HEK293 (cell line): ENCODE measurements around the gene CAP2.
"Not testable (repeated sequence)": the region's sequence is repeated elsewhere in the genome, so short reads cannot be mapped to it uniquely, and the experiment has no call there.

Source experiments
- CTCF ChIA-PET: fragments of 350-600 bp; formaldehyde crosslinking; extraction: SDS; loops from one replicate; lab custom pipeline; 2021; ENCODE audit warnings: antibody characterized with exemption; lab: Yijun Ruan, JAX
- POLR2A ChIA-PET: fragments of 300-600 bp; formaldehyde crosslinking; extraction: SDS; loops from one replicate; lab custom pipeline; 2020; ENCODE audit warnings: antibody characterized with exemption, inconsistent platforms; lab: Yijun Ruan, JAX
- H3K27ac ChIP-seq: fragments of 200-500 bp; sonication (Bioruptor generic); 2 replicates; pipeline ENCODE4 v1.5.1; 2014; ENCODE audit warnings: low read depth, low read length, control low read depth, inconsistent platforms; ENCODE audit errors: extremely low read depth
- H3K36me3 ChIP-seq, 2 experiments: fragments of 200-500 bp in 1 of 2; sonication (Bioruptor generic) in 1 of 2; 1 replicate in 1 of 2; 2 replicates in 1 of 2; pipeline ENCODE4 v1.5.1; 2014 to 2017; ENCODE audit warnings: inconsistent platforms in 2 of 2, low read length in 2 of 2; ENCODE audit not compliant: control insufficient read depth in 2 of 2, insufficient read depth in 1 of 2
- H3K4me1 ChIP-seq: fragments of 200-500 bp; sonication (Bioruptor generic); 2 replicates; pipeline ENCODE4 v1.5.1; 2014; ENCODE audit warnings: mild to moderate bottlenecking, low read length, inconsistent platforms; ENCODE audit not compliant: control insufficient read depth, insufficient read depth
- H3K4me3 ChIP-seq: 2 replicates; pipeline ENCODE4 v1.5.1; 2011; ENCODE audit warnings: low read depth, mild to moderate bottlenecking, control low read depth, low read length, moderate library complexity
- H3K9me3 ChIP-seq: fragments of 200-500 bp; sonication (Bioruptor generic); 2 replicates; pipeline ENCODE4 v1.5.1; 2014; ENCODE audit warnings: low read depth, low read length, inconsistent platforms; ENCODE audit not compliant: control insufficient read depth, insufficient read depth
- GFI1B ChIP-seq: fragments of 450-650 bp; formaldehyde crosslinking; IDR thresholded peaks from 2 replicates; pipeline ENCODE4 v1.5.1; 2016; ENCODE audit warnings: missing biosample characterization, missing genetic modification characterization
- HOXD13 ChIP-seq: sonication (generic); formaldehyde crosslinking; IDR thresholded peaks from 2 replicates; pipeline ENCODE4 v1.8.0; 2022; ENCODE audit warnings: missing genetic modification reagents, borderline replicate concordance
- IKZF3 ChIP-seq: fragments of 450-650 bp; IDR thresholded peaks from 2 replicates; pipeline ENCODE4 v1.5.0; 2018; ENCODE audit warnings: missing biosample characterization, mild to moderate bottlenecking, missing genetic modification characterization, moderate library complexity
- OVOL3 ChIP-seq: fragments of 450-650 bp; formaldehyde crosslinking; IDR thresholded peaks from 2 replicates; pipeline ENCODE4 v1.5.1; 2016; ENCODE audit warnings: missing biosample characterization, missing genetic modification characterization
- PBX3 ChIP-seq: sonication (generic); formaldehyde crosslinking; IDR thresholded peaks from 2 replicates; pipeline ENCODE4 v1.8.1; 2022; ENCODE audit warnings: mild to moderate bottlenecking, moderate library complexity, missing genetic modification reagents
- SCRT1 ChIP-seq: fragments of 450-650 bp; formaldehyde crosslinking; IDR thresholded peaks from 2 replicates; pipeline ENCODE4 v1.5.1; 2016; ENCODE audit warnings: missing biosample characterization, missing genetic modification characterization, borderline replicate concordance
- SCRT2 ChIP-seq: fragments of 450-650 bp; formaldehyde crosslinking; IDR thresholded peaks from 2 replicates; pipeline ENCODE4 v1.5.1; 2016; ENCODE audit warnings: missing biosample characterization, missing genetic modification characterization
- ZBTB1 ChIP-seq: fragments of 450-650 bp; formaldehyde crosslinking; IDR thresholded peaks from 2 replicates; pipeline ENCODE4 v1.5.1; 2016; ENCODE audit warnings: missing biosample characterization, missing genetic modification characterization
- ZIC2 ChIP-seq: fragments of 450-650 bp; formaldehyde crosslinking; IDR thresholded peaks from 2 replicates; pipeline ENCODE4 v1.5.1; 2016; ENCODE audit warnings: missing biosample characterization, missing genetic modification characterization
- ZNF146 ChIP-seq: fragments of 450-650 bp; formaldehyde crosslinking; IDR thresholded peaks from 2 replicates; pipeline ENCODE4 v1.5.1; 2016; ENCODE audit warnings: missing biosample characterization, missing genetic modification characterization
- ZNF518A ChIP-seq: fragments of 450-650 bp; formaldehyde crosslinking; conservative IDR thresholded peaks from 2 replicates; pipeline ENCODE4 v1.5.1; 2016; ENCODE audit warnings: low read depth, missing biosample characterization, missing genetic modification characterization
- ZNF596 ChIP-seq: fragments of 450-650 bp; IDR thresholded peaks from 2 replicates; pipeline ENCODE4 v1.5.0; 2018; ENCODE audit warnings: missing biosample characterization, mild to moderate bottlenecking, missing genetic modification characterization, moderate library complexity
- ZNF610 ChIP-seq: fragments of 450-650 bp; formaldehyde crosslinking; IDR thresholded peaks from 2 replicates; pipeline ENCODE4 v1.5.1; 2016; ENCODE audit warnings: missing biosample characterization, missing genetic modification characterization, borderline replicate concordance
- ZNF621 ChIP-seq: fragments of 450-650 bp; formaldehyde crosslinking; IDR thresholded peaks from 2 replicates; pipeline ENCODE4 v1.5.1; 2017; ENCODE audit warnings: missing biosample characterization, missing genetic modification characterization
- ZNF623 ChIP-seq: fragments of 450-650 bp; formaldehyde crosslinking; IDR thresholded peaks from 2 replicates; pipeline ENCODE4 v1.5.1; 2016; ENCODE audit warnings: missing biosample characterization, missing genetic modification characterization
- ZNF768 ChIP-seq: fragments of 450-650 bp; formaldehyde crosslinking; IDR thresholded peaks from 2 replicates; pipeline ENCODE4 v1.5.1; 2018; ENCODE audit warnings: missing biosample characterization, mild to moderate bottlenecking, missing genetic modification characterization
- ZNF830 ChIP-seq: fragments of 450-650 bp; IDR thresholded peaks from 2 replicates; pipeline ENCODE4 v1.5.0; 2018; ENCODE audit warnings: missing biosample characterization, missing genetic modification characterization, low read depth, mild to moderate bottlenecking, moderate library complexity

Gene CAP2

GRCh38 chr6:17396256-17396655, 2.9 kb downstream of the CAP2 start:
- ChIA-PET CTCF (interaction anchor here (0.6 kb wide), 2 partner anchors 31 to 302 kb away, joined by 3 to 4 read pairs; no protein-coding TSS in a partner anchor), POLR2A (no interaction called here)
- Histone ChIP-seq H3K27ac (no peak overlapping the region), H3K4me3 (no peak overlapping the region), H3K4me1 (peaks cover 5% of the 10 kb centered on the region; the same call in 1 of the 2 replicates), H3K9me3 (no peaks in the 10 kb centered on the region; the same call in 1 of the 2 replicates), H3K36me3 (peaks cover 0 to 4% of the 10 kb centered on the region in 2 experiments; a peak in 1 of 3 replicates)
- TF ChIP-seq SCRT2 (no peak), OVOL3 (tag by site-specific recombination) (no peak), ZNF146 (peak; percentile 62), ZNF621 (tag by site-specific recombination) (no peak), ZNF518A (tag by site-specific recombination) (no peak), ZIC2 (no peak)

- ChIA-PET CTCF (no interaction called here), POLR2A (no interaction called here)
- peaks cover 0 to 4% of the 10 kb centered on the region in 2 experiments; a peak in 1 of 3 replicates for H3K36me3 ChIP-seq
- H3K4me1 ChIP-seq = peaks cover 3% of the 10 kb centered on the region; the same call in 1 of the 2 replicates
- no peak overlapping the region for H3K27ac ChIP-seq
- H3K9me3 ChIP-seq = no peaks in the 10 kb centered on the region; the same call in 1 of the 2 replicates
- TF ChIP-seq IKZF3 = no peak
- no peak for TF ChIP-seq ZNF610
- TF ChIP-seq ZNF830 = no peak
- TF ChIP-seq HOXD13 (CRISPR knock-in tag) = no peak
- TF ChIP-seq ZBTB1 = no peak
- no peak for TF ChIP-seq SCRT1 (tag by site-specific recombination)
- TF ChIP-seq ZNF768 (tag by site-specific recombination) = no peak
- TF ChIP-seq GFI1B = no peak
- TF ChIP-seq ZNF623 = no peak
- no peak for TF ChIP-seq PBX3 (CRISPR knock-in tag)
- TF ChIP-seq, all 188 proteins: peak for 0
- no peak overlapping the region for H3K4me3 ChIP-seq
Measured at GRCh38 chr6:17397764-17398194, 4.4 kb downstream of the CAP2 start.

GRCh38 chr6:17405181-17405943, 12.0 kb downstream of the CAP2 start:
- CTCF ChIA-PET = interaction anchor here (0.7 kb wide), 2 partner anchors 14 to 238 kb away, joined by 4 read pairs; no protein-coding TSS in a partner anchor
- POLR2A ChIA-PET, H3K4me3 ChIP-seq, H3K36me3 ChIP-seq, H3K9me3 ChIP-seq, H3K27ac ChIP-seq, H3K4me1 ChIP-seq: not testable (repeated sequence)
- 0 out of 2 replicates have a peak, but pooled peaks have one; percentile 41 for TF ChIP-seq ZNF596 (tag by site-specific recombination)
